Measurements from ENCODE around the gene PPP1R13L.

Gene PPP1R13L

DNA sequence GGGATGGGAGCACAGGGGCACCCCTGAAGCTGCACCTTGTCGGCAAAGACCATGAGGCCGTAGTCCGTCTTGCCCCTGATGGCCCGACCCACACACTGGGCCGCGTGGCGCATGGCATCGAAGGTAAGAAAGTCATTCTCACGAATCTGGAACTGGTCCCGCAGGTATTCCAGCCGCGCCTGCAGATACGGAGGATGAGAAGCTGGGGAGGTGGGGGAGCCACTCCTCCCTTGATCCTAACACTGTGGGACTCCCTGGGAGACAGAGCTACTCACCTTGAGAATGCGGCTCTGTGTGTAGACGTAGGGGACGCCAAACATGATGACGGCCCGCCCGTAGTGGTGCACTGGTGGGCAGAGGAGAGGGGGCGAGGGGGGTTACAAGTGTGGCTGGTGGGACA lies 52.4 kb downstream of the PPP1R13L start:
- Histone ChIP-seq H3K9me3 (ENCODE audit: low read length) (no peaks in the 10 kb centered on the region), H3F3A (ENCODE audit: insufficient read depth, low read length) (no peaks in the 10 kb centered on the region), H3K36me3 (ENCODE audit: insufficient read depth, low read length) (peaks cover 66% of the 10 kb centered on the region), H3K4me2 (ENCODE audit: low read length) (no peak overlapping the region), H4K20me1 (ENCODE audit: insufficient read depth, low read length) (no peaks in the 10 kb centered on the region), H3K4me1 (ENCODE audit: insufficient read depth, low read length, severe bottlenecking) (no peaks in the 10 kb centered on the region), H3K9me2 (ENCODE audit: low read depth, low read length) (no peaks in the 10 kb centered on the region), H3K79me2 (ENCODE audit: insufficient read depth, low read length) (no peaks in the 10 kb centered on the region), H3K27me3 (ENCODE audit: insufficient read depth, low read length) (no peaks in the 10 kb centered on the region), H3K4me3 (ENCODE audit: low read depth, low read length, poor library complexity, severe bottlenecking) (no peak overlapping the region), H2AFZ (ENCODE audit: low read length) (no peak overlapping the region), H3K27ac (ENCODE audit: low read depth, low read length, poor library complexity, severe bottlenecking) (no peak overlapping the region), H3K9ac (ENCODE audit: low read length) (no peak overlapping the region)
- no peak for TF ChIP-seq EZH2 (IDR thresholded peaks at IDR 0.05; ENCODE audit: borderline replicate concordance, low read length)
- TF ChIP-seq, protein P1, sequence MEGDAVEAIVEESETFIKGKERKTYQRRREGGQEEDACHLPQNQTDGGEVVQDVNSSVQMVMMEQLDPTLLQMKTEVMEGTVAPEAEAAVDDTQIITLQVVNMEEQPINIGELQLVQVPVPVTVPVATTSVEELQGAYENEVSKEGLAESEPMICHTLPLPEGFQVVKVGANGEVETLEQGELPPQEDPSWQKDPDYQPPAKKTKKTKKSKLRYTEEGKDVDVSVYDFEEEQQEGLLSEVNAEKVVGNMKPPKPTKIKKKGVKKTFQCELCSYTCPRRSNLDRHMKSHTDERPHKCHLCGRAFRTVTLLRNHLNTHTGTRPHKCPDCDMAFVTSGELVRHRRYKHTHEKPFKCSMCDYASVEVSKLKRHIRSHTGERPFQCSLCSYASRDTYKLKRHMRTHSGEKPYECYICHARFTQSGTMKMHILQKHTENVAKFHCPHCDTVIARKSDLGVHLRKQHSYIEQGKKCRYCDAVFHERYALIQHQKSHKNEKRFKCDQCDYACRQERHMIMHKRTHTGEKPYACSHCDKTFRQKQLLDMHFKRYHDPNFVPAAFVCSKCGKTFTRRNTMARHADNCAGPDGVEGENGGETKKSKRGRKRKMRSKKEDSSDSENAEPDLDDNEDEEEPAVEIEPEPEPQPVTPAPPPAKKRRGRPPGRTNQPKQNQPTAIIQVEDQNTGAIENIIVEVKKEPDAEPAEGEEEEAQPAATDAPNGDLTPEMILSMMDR (IDR thresholded peaks at IDR 0.05; ENCODE audit: low read length), result no peak

- Histone ChIP-seq H3K9me2 (ENCODE audit: low read depth, low read length) (no peaks in the 10 kb centered on the region), H4K20me1 (ENCODE audit: insufficient read depth, low read length) (no peaks in the 10 kb centered on the region), H3F3A (ENCODE audit: insufficient read depth, low read length) (no peaks in the 10 kb centered on the region), H3K9ac (ENCODE audit: low read length) (no peak overlapping the region), H3K27ac (ENCODE audit: low read depth, low read length, poor library complexity, severe bottlenecking) (no peak overlapping the region), H3K27me3 (ENCODE audit: insufficient read depth, low read length) (no peaks in the 10 kb centered on the region), H3K9me3 (ENCODE audit: low read length) (no peaks in the 10 kb centered on the region), H3K36me3 (ENCODE audit: insufficient read depth, low read length) (peaks cover 62% of the 10 kb centered on the region), H3K4me3 (ENCODE audit: low read depth, low read length, poor library complexity, severe bottlenecking) (no peak overlapping the region), H2AFZ (ENCODE audit: low read length) (no peak overlapping the region), H3K4me1 (ENCODE audit: insufficient read depth, low read length, severe bottlenecking) (no peaks in the 10 kb centered on the region), H3K4me2 (ENCODE audit: low read length) (no peak overlapping the region), H3K79me2 (ENCODE audit: insufficient read depth, low read length) (no peaks in the 10 kb centered on the region)
- TF ChIP-seq, protein P1 (IDR thresholded peaks at IDR 0.05; ENCODE audit: low read length), result no peak
- TF ChIP-seq EZH2 (IDR thresholded peaks at IDR 0.05; ENCODE audit: borderline replicate concordance, low read length), result no peak
These were observed 52.8 kb downstream of the PPP1R13L start for GRCh38 chr19:45352062-45352461.

DNA sequence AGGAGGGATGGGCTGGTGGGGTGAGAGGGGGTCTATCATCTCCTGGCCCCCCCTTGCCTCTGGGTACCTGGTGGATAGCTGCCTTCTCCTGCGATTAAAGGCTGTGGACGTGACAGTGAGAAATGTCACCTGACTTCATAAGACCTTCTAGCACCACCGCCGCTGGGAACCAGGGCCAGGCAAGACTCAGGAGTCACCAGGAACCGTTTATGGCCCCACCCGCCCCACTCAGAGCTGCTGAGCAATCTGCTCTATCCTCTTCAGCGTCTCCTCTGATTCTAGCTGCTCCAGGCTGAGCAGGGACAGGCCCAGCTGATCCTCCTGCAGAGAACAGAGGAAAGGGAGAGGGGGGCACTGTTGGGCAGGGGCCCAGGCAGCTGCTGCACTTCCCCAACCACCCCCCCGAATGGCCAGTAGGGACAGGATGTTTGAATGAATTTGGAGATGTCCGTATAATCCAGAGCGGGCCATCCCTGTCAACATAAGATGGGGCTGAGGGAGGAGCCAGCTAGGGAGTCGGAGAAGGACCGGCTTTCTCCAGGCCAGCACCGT lies 53.4 kb downstream of the PPP1R13L start:
- H3K27me3 ChIP-seq (ENCODE audit: insufficient read depth, low read length), result peaks cover 3% of the 10 kb centered on the region; the same call in 1 of the 2 replicates
- H3K27ac ChIP-seq (ENCODE audit: low read depth, low read length, poor library complexity, severe bottlenecking), result no peak overlapping the region
- peaks cover 56% of the 10 kb centered on the region for H3K36me3 ChIP-seq (ENCODE audit: insufficient read depth, low read length)
- no peaks in the 10 kb centered on the region for H3K9me2 ChIP-seq (ENCODE audit: low read depth, low read length)
- no peaks in the 10 kb centered on the region for H3F3A ChIP-seq (ENCODE audit: insufficient read depth, low read length)
- no peak overlapping the region for H2AFZ ChIP-seq (ENCODE audit: low read length)
- no peaks in the 10 kb centered on the region for H3K4me1 ChIP-seq (ENCODE audit: insufficient read depth, low read length, severe bottlenecking)
- H3K4me3 ChIP-seq (ENCODE audit: low read depth, low read length, poor library complexity, severe bottlenecking), result no peak overlapping the region
- no peak overlapping the region for H3K4me2 ChIP-seq (ENCODE audit: low read length)
- no peaks in the 10 kb centered on the region for H3K79me2 ChIP-seq (ENCODE audit: insufficient read depth, low read length)
- H4K20me1 ChIP-seq (ENCODE audit: insufficient read depth, low read length), result no peaks in the 10 kb centered on the region
- H3K9me3 ChIP-seq (ENCODE audit: low read length), result no peaks in the 10 kb centered on the region
- TF ChIP-seq EZH2 (IDR thresholded peaks at IDR 0.05; ENCODE audit: borderline replicate concordance, low read length), result no peak
- TF ChIP-seq, protein P1 (IDR thresholded peaks at IDR 0.05; ENCODE audit: low read length), result no peak
- H3K9ac ChIP-seq (ENCODE audit: low read length), result no peak overlapping the region
